A549 (cell line): Measurements from ENCODE around the gene ATP2C1.

Experiments
- CTCF ChIP-seq: fragments of >200 bp; sonication (Bioruptor Twin); formaldehyde crosslinking; IDR thresholded peaks from 3 replicates; pipeline ENCODE4 v1.5.1; 2016
- JUNB ChIP-seq: fragments of >200 bp; sonication (Bioruptor Twin); formaldehyde crosslinking; IDR thresholded peaks from 2 replicates; pipeline ENCODE4 v1.6.1; 2016
- MAX ChIP-seq: IDR thresholded peaks from 2 replicates; pipeline ENCODE4 v1.6.1; 2012
- MAZ ChIP-seq: fragments of 150-350 bp; IDR thresholded peaks from 2 replicates; pipeline ENCODE4 v1.6.1; 2014; ENCODE audit warnings: antibody characterized with exemption, low read depth, low read length, borderline replicate concordance
- MYC ChIP-seq: IDR thresholded peaks from 2 replicates; pipeline ENCODE4 v1.6.1; 2012; ENCODE audit warnings: mild to moderate bottlenecking, inconsistent platforms, low read length, improper control_type of control experiment, borderline replicate concordance
- NR3C1 ChIP-seq: fragments of >200 bp; sonication (Bioruptor Twin); formaldehyde crosslinking; IDR thresholded peaks from 3 replicates; pipeline ENCODE4 v1.6.1; 2017
- PBX3 ChIP-seq: IDR thresholded peaks from 2 replicates; pipeline ENCODE4 v1.6.1; 2012
- POLR2A ChIP-seq: IDR thresholded peaks from 2 replicates; pipeline ENCODE4 v1.6.1; 2012; ENCODE audit warnings: mild to moderate bottlenecking, low read length
- RAD21 ChIP-seq, 2 experiments: fragments of >200 bp in 1 of 2; sonication (Bioruptor Twin) in 1 of 2; formaldehyde crosslinking in 1 of 2; IDR thresholded peaks in 1 of 2; conservative IDR thresholded peaks in 1 of 2; 2 replicates in 1 of 2; 3 replicates in 1 of 2; pipeline ENCODE4 v1.6.1; 2012 to 2018; ENCODE audit warnings: inconsistent platforms in 1 of 2
- REST ChIP-seq: fragments of 200-600 bp; sonication (generic); IDR thresholded peaks from 2 replicates; pipeline ENCODE4 v1.6.1; 2016; ENCODE audit warnings: antibody characterized with exemption, mild to moderate bottlenecking, moderate library complexity
- SMC3 ChIP-seq: fragments of >200 bp; sonication (Bioruptor Twin); formaldehyde crosslinking; IDR thresholded peaks from 3 replicates; pipeline ENCODE4 v1.6.1; 2018; ENCODE audit warnings: inconsistent platforms
- SREBF2 ChIP-seq: fragments of 450-650 bp; IDR thresholded peaks from 2 replicates; pipeline ENCODE4 v1.6.1; 2014; ENCODE audit warnings: mild to moderate bottlenecking, moderate library complexity
- ZFP36 ChIP-seq: fragments of 450-650 bp; IDR thresholded peaks from 2 replicates; pipeline ENCODE4 v1.6.1; 2014; ENCODE audit warnings: borderline replicate concordance; ENCODE audit not compliant: partially characterized antibody

- TF ChIP-seq CTCF = no peak
- no peak for TF ChIP-seq RAD21 (conservative IDR thresholded peaks at IDR 0.05 in 1 of 2, IDR thresholded peaks at IDR 0.05 in 1 of 2)
- no peak for TF ChIP-seq POLR2A
- TF ChIP-seq MAX = no peak
- no peak for TF ChIP-seq PBX3
- no peak for TF ChIP-seq MYC
- no peak for TF ChIP-seq SREBF2
- TF ChIP-seq MAZ = no peak
- no peak for TF ChIP-seq REST
- TF ChIP-seq ZFP36 = no peak
- TF ChIP-seq NR3C1 = no peak
- no peak for TF ChIP-seq SMC3
- no peak for TF ChIP-seq JUNB
Observed at GRCh38 chr3:130851277-130851676, 42.6 kb upstream of the ATP2C1 start.
